C4-2B (cell line): Measurements from ENCODE around the gene CDC26.
"Not testable (repeated sequence)": the region's sequence is repeated elsewhere in the genome, so short reads cannot be mapped to it uniquely, and the experiment has no call there.

Experiments
- H3K27ac ChIP-seq: fragments of 450-650 bp; 2 replicates; pipeline ENCODE4 v1.5.1; 2017
- CTCF ChIP-seq: fragments of 450-650 bp; conservative IDR thresholded peaks from 2 replicates; pipeline ENCODE4 v1.5.1; 2017; ENCODE audit warnings: mild to moderate bottlenecking
- ZFX ChIP-seq: fragments of 450-650 bp; IDR thresholded peaks from 2 replicates; pipeline ENCODE4 v1.6.1; 2017

CDC26 gene

DNA sequence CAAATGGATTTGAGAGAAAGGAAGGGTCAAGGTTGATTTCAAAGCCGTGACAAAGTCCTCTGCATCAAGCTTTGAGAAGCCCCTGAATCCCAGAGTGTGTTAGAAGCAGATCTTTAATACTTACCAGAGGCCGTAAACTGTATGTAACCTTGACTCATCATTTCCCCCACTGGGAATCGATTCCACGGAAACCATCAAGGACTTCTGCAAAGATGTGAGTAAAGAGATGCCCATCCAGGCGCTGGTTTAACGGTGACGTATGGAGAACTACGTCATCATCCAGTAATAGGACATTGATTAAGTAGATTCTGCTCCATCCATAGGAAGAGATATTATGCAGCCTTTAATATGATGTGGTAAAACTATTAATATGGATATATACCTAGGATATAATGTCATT lies 26.2 kb upstream of the CDC26 start:
- TF ChIP-seq CTCF, result no peak
- TF ChIP-seq ZFX, result no peak
- H3K27ac ChIP-seq, result no peak overlapping the region

GRCh38 chr9:113299800-113300292 lies 24.5 kb upstream of the CDC26 start:
- no peak for TF ChIP-seq CTCF
- no peak for TF ChIP-seq ZFX
- no peak overlapping the region for H3K27ac ChIP-seq

- TF ChIP-seq ZFX (no peak), CTCF (no peak)
- H3K27ac ChIP-seq, result no peak overlapping the region
Measured at GRCh38 chr9:113298924-113299770, 23.8 kb upstream of the CDC26 start.

DNA sequence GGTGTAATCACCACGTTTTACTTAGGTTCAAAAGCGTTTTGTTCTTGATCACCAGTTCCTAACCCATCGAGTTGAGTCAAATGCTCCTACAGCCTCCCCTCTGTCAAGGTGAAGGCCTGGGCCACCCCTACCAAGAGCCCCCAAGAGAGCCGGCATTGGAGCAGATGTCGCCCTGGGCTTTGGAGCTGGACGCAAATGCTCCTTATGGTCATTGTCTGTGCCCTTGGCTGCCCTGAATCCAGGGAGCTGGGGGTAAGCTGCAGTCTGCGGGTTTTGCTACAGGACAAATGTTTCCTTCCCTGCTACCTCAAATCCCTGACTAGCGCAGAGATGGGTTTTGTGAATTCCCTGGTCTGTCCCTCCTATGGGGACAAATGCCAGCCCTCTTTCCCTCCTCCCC lies 22.9 kb upstream of the CDC26 start:
- TF ChIP-seq CTCF (no peak), ZFX (no peak)
- no peak overlapping the region for H3K27ac ChIP-seq

DNA sequence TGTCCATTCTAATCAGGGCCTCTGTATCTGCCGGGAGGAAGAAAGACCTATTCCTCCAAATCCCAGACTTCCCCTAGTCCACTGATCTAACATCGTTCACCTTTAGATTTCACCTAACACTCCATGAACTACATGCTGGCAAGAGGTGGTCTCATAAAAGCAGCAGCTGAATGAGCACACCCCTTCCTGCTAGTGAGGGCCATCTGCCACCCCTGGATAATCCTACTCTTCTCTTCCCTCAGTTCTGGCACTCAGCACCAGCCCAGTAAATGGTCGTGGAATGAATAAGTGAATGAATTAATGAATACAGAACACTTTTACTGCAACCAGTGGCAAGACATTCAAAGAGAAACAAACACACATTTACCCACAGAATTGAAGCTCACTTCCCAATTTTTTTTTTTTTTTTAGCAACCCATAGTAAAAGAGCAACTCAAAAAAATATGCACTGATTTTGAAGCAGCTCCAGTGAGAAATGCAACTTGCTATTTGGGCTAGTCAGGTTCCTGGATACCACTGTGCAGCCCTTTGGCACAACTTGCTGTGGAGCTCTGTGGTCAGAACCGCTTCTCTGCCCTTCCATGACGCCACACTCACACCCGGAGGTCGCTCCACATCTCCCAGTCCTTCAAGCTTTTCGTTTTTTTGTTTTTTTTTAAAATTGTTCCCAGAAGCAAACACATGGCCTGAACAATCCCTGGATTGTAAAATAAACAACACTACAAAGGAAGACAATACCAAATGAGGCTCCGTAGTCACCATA lies 21.6 kb upstream of the CDC26 start:
- no peak for TF ChIP-seq ZFX
- no peak for TF ChIP-seq CTCF
- H3K27ac ChIP-seq, result no peak overlapping the region

- not testable (repeated sequence) for H3K27ac ChIP-seq
Measured at GRCh38 chr9:113296247-113296646, 20.9 kb upstream of the CDC26 start.

- H3K27ac ChIP-seq, result no peak overlapping the region
- no peak for TF ChIP-seq ZFX
- no peak for TF ChIP-seq CTCF
Measured at GRCh38 chr9:113293285-113293878, 18.0 kb upstream of the CDC26 start.
